MM.1S (cell line): Measurements from ENCODE around the gene MINDY4.

ENCODE experiments used
- EZH2 ChIP-seq: fragments of 300-600 bp; sonication (generic); optimal IDR thresholded peaks from 2 replicates; pipeline ENCODE3; 2017; ENCODE audit warnings: low read depth, mild to moderate bottlenecking, antibody characterized with exemption, low read length, mixed read lengths
- TF ChIP-seq, protein P1 (sequence below): fragments of 300-600 bp; sonication (generic); IDR thresholded peaks from 2 replicates; pipeline ENCODE4 v1.5.1; 2016; ENCODE audit warnings: antibody characterized with exemption, low read length, mixed read lengths

DNA sequence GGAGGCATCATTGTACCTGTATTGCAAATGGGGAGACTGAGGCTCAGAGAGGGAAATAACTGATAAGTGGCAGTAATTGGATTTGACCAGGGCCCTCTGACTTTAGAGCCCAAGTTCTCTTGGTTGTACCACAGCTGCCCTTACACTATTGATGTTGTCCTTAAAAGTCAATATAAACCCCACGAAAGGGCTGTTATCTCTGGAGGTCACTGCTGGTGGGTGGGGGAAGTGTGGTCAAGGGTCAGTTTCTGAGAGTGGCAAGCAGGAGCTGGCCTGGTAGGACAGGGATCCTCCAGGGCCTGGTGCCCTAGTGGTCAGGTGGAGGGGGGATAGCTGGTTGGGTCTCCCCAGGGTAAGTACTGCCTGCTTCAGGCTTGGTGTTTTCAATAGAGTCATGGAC, 96.3 kb downstream of the MINDY4 start:
- TF ChIP-seq, protein P1, sequence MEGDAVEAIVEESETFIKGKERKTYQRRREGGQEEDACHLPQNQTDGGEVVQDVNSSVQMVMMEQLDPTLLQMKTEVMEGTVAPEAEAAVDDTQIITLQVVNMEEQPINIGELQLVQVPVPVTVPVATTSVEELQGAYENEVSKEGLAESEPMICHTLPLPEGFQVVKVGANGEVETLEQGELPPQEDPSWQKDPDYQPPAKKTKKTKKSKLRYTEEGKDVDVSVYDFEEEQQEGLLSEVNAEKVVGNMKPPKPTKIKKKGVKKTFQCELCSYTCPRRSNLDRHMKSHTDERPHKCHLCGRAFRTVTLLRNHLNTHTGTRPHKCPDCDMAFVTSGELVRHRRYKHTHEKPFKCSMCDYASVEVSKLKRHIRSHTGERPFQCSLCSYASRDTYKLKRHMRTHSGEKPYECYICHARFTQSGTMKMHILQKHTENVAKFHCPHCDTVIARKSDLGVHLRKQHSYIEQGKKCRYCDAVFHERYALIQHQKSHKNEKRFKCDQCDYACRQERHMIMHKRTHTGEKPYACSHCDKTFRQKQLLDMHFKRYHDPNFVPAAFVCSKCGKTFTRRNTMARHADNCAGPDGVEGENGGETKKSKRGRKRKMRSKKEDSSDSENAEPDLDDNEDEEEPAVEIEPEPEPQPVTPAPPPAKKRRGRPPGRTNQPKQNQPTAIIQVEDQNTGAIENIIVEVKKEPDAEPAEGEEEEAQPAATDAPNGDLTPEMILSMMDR, result no peak
- TF ChIP-seq EZH2, result no peak
